ENCODE results near the gene PNPLA6.
A peak's percentile ranks its signal among the peaks of the same experiment; 100 is the strongest.

PNPLA6 gene

GRCh38 chr19:7535047-7535997 lies at the start of gene PNPLA6:
Gene PNPLA6, plus strand, starts transcription at chr19:7535717. Its CDS starts 72 bp downstream, at chr19:7535789.
- peak; percentile 97 for DNase-seq

GRCh38 chr19:7486923-7487322 lies 48.6 kb upstream of the PNPLA6 start:
- DNase-seq = no peak

- DNase-seq = peak; percentile 95
Measured at GRCh38 chr19:7488736-7489353, 46.7 kb upstream of the PNPLA6 start, which contains the start of gene PEX11G. Gene PEX11G, minus strand, starts transcription at chr19:7489035. Its CDS starts 25 bp downstream, at chr19:7489010.

GRCh38 chr19:7489609-7490044 lies 45.9 kb upstream of the PNPLA6 start:
- no peak for DNase-seq

GRCh38 chr19:7492142-7492541 lies 43.4 kb upstream of the PNPLA6 start:
- DNase-seq = no peak

- no peak for DNase-seq
Measured at GRCh38 chr19:7492558-7492957, 43.0 kb upstream of the PNPLA6 start.

- no peak for DNase-seq
Measured at GRCh38 chr19:7494416-7495098, 41.0 kb upstream of the PNPLA6 start.

GRCh38 chr19:7497292-7497691 lies 38.2 kb upstream of the PNPLA6 start:
- no peak for DNase-seq

- peak; percentile 70 for DNase-seq
Measured at GRCh38 chr19:7500811-7501450, 34.6 kb upstream of the PNPLA6 start.

GRCh38 chr19:7502552-7502951 lies 33.0 kb upstream of the PNPLA6 start:
- no peak for DNase-seq

- no peak for DNase-seq
Measured at GRCh38 chr19:7504684-7505083, 30.8 kb upstream of the PNPLA6 start.

- no peak for DNase-seq
Measured at GRCh38 chr19:7505288-7505681, 30.2 kb upstream of the PNPLA6 start.

GRCh38 chr19:7505682-7506384 lies 29.7 kb upstream of the PNPLA6 start:
- no peak for DNase-seq

- DNase-seq = no peak
Measured at GRCh38 chr19:7506385-7507328, 28.9 kb upstream of the PNPLA6 start.

- peak; percentile 57 for DNase-seq
Measured at GRCh38 chr19:7507884-7508283, 27.6 kb upstream of the PNPLA6 start.

GRCh38 chr19:7509625-7510024 lies 25.9 kb upstream of the PNPLA6 start:
- no peak for DNase-seq

- no peak for DNase-seq
Measured at GRCh38 chr19:7512400-7512851, 23.1 kb upstream of the PNPLA6 start.

- no peak for DNase-seq
Measured at GRCh38 chr19:7513809-7514642, 21.5 kb upstream of the PNPLA6 start.

- no peak for DNase-seq
Measured at GRCh38 chr19:7515110-7515644, 20.3 kb upstream of the PNPLA6 start.

All from right hindlimb (tissue), 1 donor.